Astrocyte (in vitro differentiated cells and primary cell): ENCODE data around the gene CCDC197. TPM values are rescaled to one million over a fixed set of nuclear protein-coding genes. Genes with fewer than 3 reads are reported as not detected.

Experiments
- DNase-seq: peaks from one replicate; pipeline ENCODE4 v3.0.0-alpha.2; 2010; ENCODE audit warnings: low read depth
- FAIRE-seq: peaks from 2 replicates; lab custom pipeline; 2011; peaks lifted over from hg19 to GRCh38; lab: Jason Lieb, UNC
- H2AFZ ChIP-seq: 2 replicates; pipeline ENCODE4 v1.6.0; 2012; ENCODE audit warnings: low read depth, low read length, inconsistent platforms
- H3K27ac ChIP-seq: 2 replicates; pipeline ENCODE4 v1.5.1; 2011; ENCODE audit warnings: low read depth, low read length, inconsistent platforms
- H3K27me3 ChIP-seq: 2 replicates; pipeline ENCODE4 v1.6.0; 2011; ENCODE audit warnings: low read length, inconsistent platforms; ENCODE audit not compliant: insufficient read depth
- H3K36me3 ChIP-seq: 2 replicates; pipeline ENCODE4 v1.5.1; 2011; ENCODE audit warnings: low read length, inconsistent platforms; ENCODE audit not compliant: insufficient read depth
- H3K4me1 ChIP-seq: 2 replicates; pipeline ENCODE4 v1.5.1; 2011; ENCODE audit warnings: low read length, inconsistent platforms; ENCODE audit not compliant: insufficient read depth
- H3K4me2 ChIP-seq: 2 replicates; pipeline ENCODE4 v1.6.0; 2012; ENCODE audit warnings: low read length, inconsistent platforms
- H3K4me3 ChIP-seq: 2 replicates; pipeline ENCODE4 v1.5.1; 2011; ENCODE audit warnings: low read depth, mild to moderate bottlenecking, low read length, inconsistent platforms; ENCODE audit not compliant: insufficient read depth
- H3K79me2 ChIP-seq: 2 replicates; pipeline ENCODE4 v1.6.0; 2012; ENCODE audit warnings: mild to moderate bottlenecking, low read length, inconsistent platforms; ENCODE audit not compliant: insufficient read depth
- H3K9ac ChIP-seq: 2 replicates; pipeline ENCODE4 v1.6.0; 2012; ENCODE audit warnings: mild to moderate bottlenecking, low read length, inconsistent platforms
- H3K9me3 ChIP-seq: 2 replicates; pipeline ENCODE4 v1.5.1; 2012; ENCODE audit warnings: low read depth, mild to moderate bottlenecking, low read length, inconsistent platforms; ENCODE audit not compliant: insufficient read depth
- H4K20me1 ChIP-seq: 2 replicates; pipeline ENCODE4 v1.6.0; 2012; ENCODE audit warnings: low read length, inconsistent platforms; ENCODE audit not compliant: insufficient read depth
- H3K27ac Mint-ChIP-seq: one replicate; pipeline ENCODE4 v1.8.0; 2021; ENCODE audit warnings: mild to moderate bottlenecking, mixed read lengths; ENCODE audit not compliant: unreplicated experiment
- H3K27me3 Mint-ChIP-seq: one replicate; pipeline ENCODE4 v1.8.0; 2021; ENCODE audit warnings: low read depth, mixed read lengths; ENCODE audit not compliant: unreplicated experiment
- H3K36me3 Mint-ChIP-seq: one replicate; pipeline ENCODE4 v1.8.0; 2021; ENCODE audit warnings: low read depth, mixed read lengths; ENCODE audit not compliant: unreplicated experiment
- H3K4me1 Mint-ChIP-seq: one replicate; pipeline ENCODE4 v1.8.0; 2021; ENCODE audit warnings: low read depth, mixed read lengths; ENCODE audit not compliant: unreplicated experiment
- H3K4me3 Mint-ChIP-seq: one replicate; pipeline ENCODE4 v1.8.0; 2021; ENCODE audit warnings: mild to moderate bottlenecking, moderate library complexity, mixed read lengths; ENCODE audit not compliant: unreplicated experiment
- H3K9me3 Mint-ChIP-seq: one replicate; pipeline ENCODE4 v1.8.0; 2021; ENCODE audit warnings: mild to moderate bottlenecking, mixed read lengths; ENCODE audit not compliant: unreplicated experiment
- EZH2 ChIP-seq: IDR thresholded peaks from 2 replicates; pipeline ENCODE4 v1.6.1; 2012; ENCODE audit warnings: mild to moderate bottlenecking, low read length, inconsistent platforms; ENCODE audit not compliant: insufficient read depth
- total RNA-seq: library from RNA; stranded (reverse); gene quantifications from 2 replicates; pipeline ENCODE4 v1.2.1, GENCODE V29; 2021
- TF ChIP-seq, protein P1 (sequence below): IDR thresholded peaks from 2 replicates; pipeline ENCODE4 v1.5.1; 2011; ENCODE audit warnings: low read depth, mild to moderate bottlenecking, inconsistent platforms, low read length, moderate library complexity; ENCODE audit not compliant: insufficient read depth

Gene CCDC197
- total RNA-seq, 1 donor from 2014 or later, result not detected

DNA sequence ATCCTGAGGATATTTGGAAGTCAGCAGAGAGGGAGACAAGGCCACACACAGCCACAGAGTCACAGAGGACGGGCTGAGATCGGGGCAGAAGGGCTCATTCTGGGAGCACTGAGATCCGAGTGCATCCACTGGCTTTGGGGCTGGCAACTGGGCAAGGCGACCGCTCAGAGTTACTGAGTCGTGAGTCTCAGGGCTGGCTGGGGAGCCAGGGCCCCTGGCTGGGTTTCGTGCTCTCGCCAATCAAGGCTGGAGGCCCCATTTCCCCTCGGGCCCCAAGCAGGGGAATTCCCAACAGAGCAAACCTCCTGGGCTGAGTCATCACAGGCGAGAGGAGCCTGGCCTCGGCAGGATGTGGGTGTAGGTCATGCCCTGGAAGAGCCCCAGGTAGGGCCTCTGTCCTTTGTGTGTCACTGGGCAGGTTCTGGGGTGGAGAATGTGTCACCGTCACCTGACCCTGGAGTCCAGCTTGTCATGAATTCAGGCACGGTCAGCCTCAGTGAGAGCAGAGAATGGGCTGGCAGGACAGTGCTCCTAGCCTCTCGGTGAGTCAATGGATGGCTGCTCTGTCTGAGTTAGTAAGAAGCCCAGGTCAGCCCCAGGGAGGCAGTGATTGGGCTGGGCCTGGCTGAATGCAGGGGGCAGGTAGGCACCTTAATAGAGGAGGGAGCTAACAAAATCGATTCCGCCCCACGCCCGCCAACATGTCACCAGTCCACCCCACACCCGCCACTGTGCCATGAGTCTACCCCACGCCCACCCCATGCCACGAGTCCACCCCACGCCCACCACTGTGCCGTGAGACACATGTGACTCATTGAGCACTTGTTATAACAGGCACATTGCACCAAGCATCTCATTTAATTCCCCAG lies 37.6 kb upstream of the CCDC197 start:
- no peak overlapping the region for H2AFZ ChIP-seq
- peak overlapping the region; percentile 60 for H3K4me2 ChIP-seq
- H3K27ac ChIP-seq, result peak overlapping the region; percentile 71

DNA sequence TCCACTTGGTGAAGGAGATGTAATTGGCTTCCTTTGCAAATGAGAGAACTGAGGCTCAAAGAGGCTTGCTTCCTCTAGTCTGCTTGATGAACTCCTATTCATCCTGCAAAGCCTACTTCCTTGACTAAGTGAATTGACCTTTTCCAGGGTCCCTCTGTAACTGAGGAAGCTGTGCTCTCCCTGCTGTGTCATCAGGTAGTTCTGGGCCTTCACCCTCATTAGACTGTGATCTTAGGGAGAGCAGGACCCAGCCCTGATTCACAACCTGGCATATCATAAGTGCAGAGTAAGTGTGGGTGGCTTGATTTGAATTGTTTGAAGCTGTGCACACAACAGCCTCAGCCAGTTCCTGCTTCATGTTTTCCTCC lies 37.0 kb upstream of the CCDC197 start:
- Histone ChIP-seq H3K4me2 (peak overlapping the region; percentile 60), H3K79me2 (no peaks in the 10 kb centered on the region), H3K4me3 (no peak overlapping the region), H3K4me1 (peaks cover 33% of the 10 kb centered on the region), H2AFZ (no peak overlapping the region), H4K20me1 (peaks cover 4% of the 10 kb centered on the region), H3K9me3 (peaks cover 6% of the 10 kb centered on the region), H3K27me3 (no peaks in the 10 kb centered on the region), H3K27ac (peak overlapping the region; percentile 71), H3K36me3 (no peaks in the 10 kb centered on the region), H3K9ac (no peak overlapping the region)
- Mint-ChIP-seq H3K4me1 (peaks cover 38% of the 10 kb centered on the region), H3K36me3 (peaks cover 2% of the 10 kb centered on the region), H3K9me3 (peaks cover 3% of the 10 kb centered on the region), H3K27me3 (peaks cover 30% of the 10 kb centered on the region), H3K27ac (peak overlapping the region; percentile 91), H3K4me3 (no peak overlapping the region)
- no peak for TF ChIP-seq EZH2
- TF ChIP-seq, protein P1, sequence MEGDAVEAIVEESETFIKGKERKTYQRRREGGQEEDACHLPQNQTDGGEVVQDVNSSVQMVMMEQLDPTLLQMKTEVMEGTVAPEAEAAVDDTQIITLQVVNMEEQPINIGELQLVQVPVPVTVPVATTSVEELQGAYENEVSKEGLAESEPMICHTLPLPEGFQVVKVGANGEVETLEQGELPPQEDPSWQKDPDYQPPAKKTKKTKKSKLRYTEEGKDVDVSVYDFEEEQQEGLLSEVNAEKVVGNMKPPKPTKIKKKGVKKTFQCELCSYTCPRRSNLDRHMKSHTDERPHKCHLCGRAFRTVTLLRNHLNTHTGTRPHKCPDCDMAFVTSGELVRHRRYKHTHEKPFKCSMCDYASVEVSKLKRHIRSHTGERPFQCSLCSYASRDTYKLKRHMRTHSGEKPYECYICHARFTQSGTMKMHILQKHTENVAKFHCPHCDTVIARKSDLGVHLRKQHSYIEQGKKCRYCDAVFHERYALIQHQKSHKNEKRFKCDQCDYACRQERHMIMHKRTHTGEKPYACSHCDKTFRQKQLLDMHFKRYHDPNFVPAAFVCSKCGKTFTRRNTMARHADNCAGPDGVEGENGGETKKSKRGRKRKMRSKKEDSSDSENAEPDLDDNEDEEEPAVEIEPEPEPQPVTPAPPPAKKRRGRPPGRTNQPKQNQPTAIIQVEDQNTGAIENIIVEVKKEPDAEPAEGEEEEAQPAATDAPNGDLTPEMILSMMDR, result no peak
- FAIRE-seq (no peak), DNase-seq (no peak)

More for the DNA sequence above, 37.6 kb upstream of the CCDC197 start:
- no peak for FAIRE-seq
- Histone ChIP-seq H3K9ac (peak overlapping the region; percentile 56), H3K4me1 (peaks cover 30% of the 10 kb centered on the region), H3K27me3 (no peaks in the 10 kb centered on the region), H3K79me2 (no peaks in the 10 kb centered on the region), H3K4me3 (no peak overlapping the region), H3K9me3 (no peaks in the 10 kb centered on the region), H3K36me3 (no peaks in the 10 kb centered on the region), H4K20me1 (no peaks in the 10 kb centered on the region)
- Mint-ChIP-seq H3K36me3 (peaks cover 6% of the 10 kb centered on the region), H3K4me3 (peak overlapping the region; percentile 71), H3K27ac (peak overlapping the region; percentile 91), H3K27me3 (peaks cover 30% of the 10 kb centered on the region), H3K9me3 (no peaks in the 10 kb centered on the region), H3K4me1 (peaks cover 36% of the 10 kb centered on the region)
- no peak for TF ChIP-seq EZH2
- TF ChIP-seq, protein P1, result no peak
- DNase-seq, result peak; percentile 86
